HepG2 (cell line): ENCODE data around the gene NAT9. TPM values are rescaled to one million over a fixed set of nuclear protein-coding genes. Genes with fewer than 3 reads are reported as not detected.

Experiments
- ATF6 ChIP-seq: sonication (generic); formaldehyde crosslinking; conservative IDR thresholded peaks from 2 replicates; pipeline ENCODE4 v1.4.0; 2020; ENCODE audit warnings: missing genetic modification reagents
- BHLHE40 ChIP-seq: IDR thresholded peaks from 2 replicates; pipeline ENCODE4 v1.6.1; 2011; ENCODE audit warnings: low read length, improper control_type of control experiment
- CREM ChIP-seq, 2 experiments: sonication (generic) in 1 of 2; formaldehyde crosslinking in 1 of 2; IDR thresholded peaks; 2 replicates each; pipeline versions ENCODE4 v1.4.0 to v1.6.1; 2016 to 2020; ENCODE audit warnings: antibody characterized with exemption in 1 of 2, mild to moderate bottlenecking in 1 of 2, missing genetic modification reagents in 1 of 2
- GATA4 ChIP-seq: sonication (generic); IDR thresholded peaks from 2 replicates; pipeline ENCODE4 v1.6.1; 2016; ENCODE audit warnings: antibody characterized with exemption, low read depth, borderline replicate concordance
- MYNN ChIP-seq: sonication (generic); formaldehyde crosslinking; IDR thresholded peaks from 2 replicates; pipeline ENCODE4 v1.4.0; 2020; ENCODE audit warnings: mild to moderate bottlenecking, low read depth, missing genetic modification reagents
- SKI ChIP-seq: fragments of 450-650 bp; IDR thresholded peaks from one replicate; pipeline ENCODE4 v1.6.1; 2018; ENCODE audit warnings: mild to moderate bottlenecking; ENCODE audit not compliant: partially characterized antibody
- TBX3 ChIP-seq: fragments of 450-650 bp; IDR thresholded peaks from 2 replicates; pipeline ENCODE4 v1.6.1; 2017; ENCODE audit warnings: antibody characterized with exemption, mild to moderate bottlenecking, inconsistent platforms, borderline replicate concordance
- TOPORS ChIP-seq: sonication (generic); formaldehyde crosslinking; IDR thresholded peaks from 2 replicates; pipeline ENCODE4 v1.8.0; 2023; ENCODE audit warnings: mild to moderate bottlenecking, missing genetic modification reagents
- ZBTB25 ChIP-seq: IDR thresholded peaks from 2 replicates; pipeline ENCODE4 v1.6.1; 2018; ENCODE audit warnings: missing genetic modification reagents
- ZBTB39 ChIP-seq: sonication (generic); formaldehyde crosslinking; IDR thresholded peaks from 2 replicates; pipeline ENCODE4 v1.5.0; 2020; ENCODE audit warnings: missing genetic modification reagents
- ZNF235 ChIP-seq: sonication (generic); formaldehyde crosslinking; IDR thresholded peaks from 2 replicates; pipeline ENCODE4 v1.8.1; 2023; ENCODE audit warnings: mild to moderate bottlenecking, missing genetic modification reagents, borderline replicate concordance
- ZNF33B ChIP-seq: sonication (generic); formaldehyde crosslinking; IDR thresholded peaks from 2 replicates; pipeline ENCODE4 v1.5.1; 2020; ENCODE audit warnings: mild to moderate bottlenecking, missing genetic modification reagents
- ZNF605 ChIP-seq: sonication (generic); formaldehyde crosslinking; IDR thresholded peaks from 2 replicates; pipeline ENCODE4 v1.8.0; 2022; ENCODE audit warnings: mild to moderate bottlenecking, missing genetic modification reagents
- ZSCAN22 ChIP-seq: sonication (generic); formaldehyde crosslinking; IDR thresholded peaks from 2 replicates; pipeline ENCODE4 v1.4.0; 2020; ENCODE audit warnings: mild to moderate bottlenecking, missing genetic modification reagents
- polyA plus RNA-seq, 8 experiments: library from polyadenylated mRNA; depleted of rRNA in 3 of 8; stranded (reverse) in 7 of 8; unstranded in 1 of 8; fragments of >200 nt; fragmentation: Illumina TruSeq in 4 of 8; extraction: Trizol in 4 of 8; gene quantifications; 2 replicates each; pipeline versions ENCODE4 v1.2.1 to v1.2.3, GENCODE V29; 2011 to 2016; ENCODE audit warnings: low read depth in 4 of 8, missing spikeins in 1 of 8, mixed read lengths in 1 of 8; ENCODE audit not compliant: insufficient read depth in 1 of 8
- total RNA-seq, 5 experiments: library from RNA; depleted of rRNA; stranded (reverse); fragments of >200 nt; fragmentation: Illumina TruSeq; extraction: Trizol; gene quantifications; 2 replicates each; pipeline ENCODE4 v1.2.3, GENCODE V29; 2016; ENCODE audit warnings: low read depth in 1 of 5
- TF ChIP-seq, protein P1 (sequence below): sonication (generic); formaldehyde crosslinking; IDR thresholded peaks from 2 replicates; pipeline ENCODE4 v1.5.1; 2020; ENCODE audit warnings: mild to moderate bottlenecking, missing genetic modification reagents, borderline replicate concordance
- TF ChIP-seq, protein P2 (sequence below): sonication (generic); formaldehyde crosslinking; IDR thresholded peaks from 2 replicates; pipeline ENCODE4 v1.8.1; 2022; ENCODE audit warnings: mild to moderate bottlenecking, missing genetic modification reagents

NAT9 gene
- total and polyA plus RNA-seq, 2 of the 13 experiments (the other 11 are each of a cell fraction or from before 2014, with no cell fraction given) = 39.7 to 44.2 TPM

GRCh38 chr17:74750327-74751069, 25.6 kb downstream of the NAT9 start (continued):
- TF ChIP-seq ZBTB39 (CRISPR knock-in tag) (no peak), BHLHE40 (peak; percentile 93), CREM (IDR thresholded peaks at IDR 0.05) (peak; percentile 87), CREM (CRISPR knock-in tag; IDR thresholded peaks at IDR 0.05) (no peak), TBX3 (0 out of 2 replicates have a peak, but pooled peaks have one; percentile 13), ZNF33B (no peak), GATA4 (no peak; the same call in 1 of the 2 replicates), SKI (peak; percentile 36), ZSCAN22 (no peak), ZNF235 (CRISPR knock-in tag) (no peak), ZNF605 (no peak; the same call in 1 of the 2 replicates), TOPORS (CRISPR knock-in tag) (peak; percentile 68; the same call in 1 of the 2 replicates), MYNN (CRISPR knock-in tag) (0 out of 2 replicates have a peak, but pooled peaks have one; percentile 18), ATF6 (CRISPR knock-in tag) (0 out of 2 replicates have a peak, but pooled peaks have one; percentile 85), ZBTB25 (no peak; the same call in 1 of the 2 replicates)
- TF ChIP-seq, protein P1, sequence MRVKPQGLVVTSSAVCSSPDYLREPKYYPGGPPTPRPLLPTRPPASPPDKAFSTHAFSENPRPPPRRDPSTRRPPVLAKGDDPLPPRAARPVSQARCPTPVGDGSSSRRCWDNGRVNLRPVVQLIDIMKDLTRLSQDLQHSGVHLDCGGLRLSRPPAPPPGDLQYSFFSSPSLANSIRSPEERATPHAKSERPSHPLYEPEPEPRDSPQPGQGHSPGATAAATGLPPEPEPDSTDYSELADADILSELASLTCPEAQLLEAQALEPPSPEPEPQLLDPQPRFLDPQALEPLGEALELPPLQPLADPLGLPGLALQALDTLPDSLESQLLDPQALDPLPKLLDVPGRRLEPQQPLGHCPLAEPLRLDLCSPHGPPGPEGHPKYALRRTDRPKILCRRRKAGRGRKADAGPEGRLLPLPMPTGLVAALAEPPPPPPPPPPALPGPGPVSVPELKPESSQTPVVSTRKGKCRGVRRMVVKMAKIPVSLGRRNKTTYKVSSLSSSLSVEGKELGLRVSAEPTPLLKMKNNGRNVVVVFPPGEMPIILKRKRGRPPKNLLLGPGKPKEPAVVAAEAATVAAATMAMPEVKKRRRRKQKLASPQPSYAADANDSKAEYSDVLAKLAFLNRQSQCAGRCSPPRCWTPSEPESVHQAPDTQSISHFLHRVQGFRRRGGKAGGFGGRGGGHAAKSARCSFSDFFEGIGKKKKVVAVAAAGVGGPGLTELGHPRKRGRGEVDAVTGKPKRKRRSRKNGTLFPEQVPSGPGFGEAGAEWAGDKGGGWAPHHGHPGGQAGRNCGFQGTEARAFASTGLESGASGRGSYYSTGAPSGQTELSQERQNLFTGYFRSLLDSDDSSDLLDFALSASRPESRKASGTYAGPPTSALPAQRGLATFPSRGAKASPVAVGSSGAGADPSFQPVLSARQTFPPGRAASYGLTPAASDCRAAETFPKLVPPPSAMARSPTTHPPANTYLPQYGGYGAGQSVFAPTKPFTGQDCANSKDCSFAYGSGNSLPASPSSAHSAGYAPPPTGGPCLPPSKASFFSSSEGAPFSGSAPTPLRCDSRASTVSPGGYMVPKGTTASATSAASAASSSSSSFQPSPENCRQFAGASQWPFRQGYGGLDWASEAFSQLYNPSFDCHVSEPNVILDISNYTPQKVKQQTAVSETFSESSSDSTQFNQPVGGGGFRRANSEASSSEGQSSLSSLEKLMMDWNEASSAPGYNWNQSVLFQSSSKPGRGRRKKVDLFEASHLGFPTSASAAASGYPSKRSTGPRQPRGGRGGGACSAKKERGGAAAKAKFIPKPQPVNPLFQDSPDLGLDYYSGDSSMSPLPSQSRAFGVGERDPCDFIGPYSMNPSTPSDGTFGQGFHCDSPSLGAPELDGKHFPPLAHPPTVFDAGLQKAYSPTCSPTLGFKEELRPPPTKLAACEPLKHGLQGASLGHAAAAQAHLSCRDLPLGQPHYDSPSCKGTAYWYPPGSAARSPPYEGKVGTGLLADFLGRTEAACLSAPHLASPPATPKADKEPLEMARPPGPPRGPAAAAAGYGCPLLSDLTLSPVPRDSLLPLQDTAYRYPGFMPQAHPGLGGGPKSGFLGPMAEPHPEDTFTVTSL (CRISPR knock-in tag) = peak; percentile 68; the same call in 1 of the 2 replicates
- TF ChIP-seq, protein P2, sequence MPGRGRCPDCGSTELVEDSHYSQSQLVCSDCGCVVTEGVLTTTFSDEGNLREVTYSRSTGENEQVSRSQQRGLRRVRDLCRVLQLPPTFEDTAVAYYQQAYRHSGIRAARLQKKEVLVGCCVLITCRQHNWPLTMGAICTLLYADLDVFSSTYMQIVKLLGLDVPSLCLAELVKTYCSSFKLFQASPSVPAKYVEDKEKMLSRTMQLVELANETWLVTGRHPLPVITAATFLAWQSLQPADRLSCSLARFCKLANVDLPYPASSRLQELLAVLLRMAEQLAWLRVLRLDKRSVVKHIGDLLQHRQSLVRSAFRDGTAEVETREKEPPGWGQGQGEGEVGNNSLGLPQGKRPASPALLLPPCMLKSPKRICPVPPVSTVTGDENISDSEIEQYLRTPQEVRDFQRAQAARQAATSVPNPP (CRISPR knock-in tag) = no peak
